Breast epithelium (tissue), 4 donors: ENCODE data around the gene RASAL1. TPM values are rescaled to one million over a fixed set of nuclear protein-coding genes. Genes with fewer than 3 reads are reported as not detected.
"Not testable (repeated sequence)": the region's sequence is repeated elsewhere in the genome, so short reads cannot be mapped to it uniquely, and the experiment has no call there.

Experiments
- DNase-seq, 2 donors: peaks; one replicate each; pipeline ENCODE4 v3.0.0-alpha.2; 2019; ENCODE audit warnings: low spot score in 2 of 2
- H3K27ac ChIP-seq, 2 donors: fragments of 200-600 bp; sonication (generic) in 1 of 2; one replicate each; pipeline ENCODE4 v1.5.1; 2016 to 2019; ENCODE audit warnings: mild to moderate bottlenecking in 1 of 2
- H3K27me3 ChIP-seq, 2 donors: fragments of 200-600 bp; sonication (generic) in 1 of 2; one replicate each; pipeline versions ENCODE4 v1.5.1 to v1.6.0; 2017 to 2019; ENCODE audit warnings: control low read depth in 1 of 2, mild to moderate bottlenecking in 1 of 2
- H3K36me3 ChIP-seq: fragments of 200-600 bp; one replicate; pipeline ENCODE4 v1.5.1; 2019
- H3K4me1 ChIP-seq, 2 donors: fragments of 200-600 bp; sonication (generic); one replicate each; pipeline ENCODE4 v1.5.1; 2016 to 2019; ENCODE audit warnings: control low read depth in 1 of 2
- H3K4me3 ChIP-seq, 3 donors: fragments of 200-600 bp; sonication (generic); 1 replicate in 2 of 3; 2 replicates in 1 of 3; pipeline ENCODE4 v1.5.1; 2016 to 2019; ENCODE audit warnings: mild to moderate bottlenecking in 3 of 3, moderate library complexity in 2 of 3
- H3K9me3 ChIP-seq, 2 donors: fragments of 200-600 bp; sonication (generic) in 1 of 2; one replicate each; pipeline ENCODE4 v1.5.1; 2016 to 2019; ENCODE audit warnings: control low read depth in 1 of 2
- CTCF ChIP-seq, 3 donors: fragments of 450-650 bp; IDR thresholded peaks; one replicate each; pipeline ENCODE4 v1.5.1; 2016 to 2017; ENCODE audit warnings: antibody characterized with exemption in 3 of 3, mild to moderate bottlenecking in 3 of 3, moderate library complexity in 3 of 3
- POLR2A ChIP-seq: fragments of 450-650 bp; IDR thresholded peaks from one replicate; pipeline ENCODE4 v1.6.1; 2016; ENCODE audit warnings: antibody characterized with exemption, mild to moderate bottlenecking, moderate library complexity
- POLR2AphosphoS5 ChIP-seq, 3 donors: sonication (generic); formaldehyde crosslinking; IDR thresholded peaks; one replicate each; pipeline ENCODE4 v1.6.1; 2017; ENCODE audit warnings: antibody characterized with exemption in 3 of 3
- intact Hi-C: fragments of 100-400 bp; cut with DNase I; formaldehyde crosslinking; loops from one replicate; pipeline ENCODE4 v1.15.1; 2023; ENCODE audit warnings: low total_unique reads
- total RNA-seq, 3 donors: library from RNA; depleted of rRNA; stranded (reverse); fragments of >200 nt; gene quantifications; one replicate each; pipeline ENCODE4 v1.1.0, GENCODE V29; 2016

Gene RASAL1
- total RNA-seq, 3 donors from 2014 or later: 1.3 to 6.7 TPM; not detected in 1

GRCh38 chr12:113119980-113120669 is 15.4 kb downstream of the RASAL1 start:
- Histone ChIP-seq H3K27ac (no peak overlapping the region), H3K9me3 (no peaks in the 10 kb centered on the region), H3K27me3 (no peaks in the 10 kb centered on the region), H3K36me3 (no peaks in the 10 kb centered on the region), H3K4me1 (no peaks in the 10 kb centered on the region), H3K4me3 (no peak overlapping the region)
- TF ChIP-seq POLR2AphosphoS5 (IDR thresholded peaks at IDR 0.05) (no peak), POLR2A (no peak), CTCF (IDR thresholded peaks at IDR 0.05) (no peak)
- no peak for DNase-seq
- intact Hi-C loops: no loop called here

- Histone ChIP-seq H3K4me1 (no peaks in the 10 kb centered on the region), H3K27me3 (no peaks in the 10 kb centered on the region)
These were observed 17.4 kb downstream of the RASAL1 start for GRCh38 chr12:113118142-113118541.

DNA sequence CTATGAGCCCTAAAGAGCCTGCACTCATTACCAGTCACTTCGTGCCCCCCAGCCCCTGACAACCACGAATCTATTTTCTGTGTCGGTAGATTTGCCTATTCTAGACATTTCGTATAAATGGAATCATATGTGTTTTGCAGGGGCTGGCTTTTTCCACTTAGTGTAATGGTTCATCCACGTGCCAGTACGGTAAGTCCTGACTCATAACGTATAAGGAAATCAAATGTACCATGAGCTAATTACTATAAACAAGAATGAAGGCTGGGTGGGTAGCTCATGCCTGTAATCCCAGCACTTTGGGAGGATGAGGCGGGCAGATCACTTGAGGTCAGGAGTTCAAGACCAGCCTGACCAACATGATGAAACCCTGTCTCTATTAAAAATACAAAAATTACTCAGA is 17.9 kb downstream of the RASAL1 start:
- H3K27ac ChIP-seq, H3K27me3 ChIP-seq, DNase-seq, H3K9me3 ChIP-seq, H3K4me3 ChIP-seq, H3K36me3 ChIP-seq, H3K4me1 ChIP-seq, intact Hi-C loops: not testable (repeated sequence)

More at GRCh38 chr12:113118142-113118541, 17.4 kb downstream of the RASAL1 start:
- DNase-seq: no peak
- Histone ChIP-seq H3K36me3 (no peaks in the 10 kb centered on the region), H3K9me3 (no peaks in the 10 kb centered on the region), H3K4me3 (no peak overlapping the region), H3K27ac (no peak overlapping the region)
- TF ChIP-seq CTCF (IDR thresholded peaks at IDR 0.05): no peak
- TF ChIP-seq POLR2A: no peak
- no peak for TF ChIP-seq POLR2AphosphoS5 (IDR thresholded peaks at IDR 0.05)
- intact Hi-C loops: no loop called here

- Histone ChIP-seq H3K4me1 (no peaks in the 10 kb centered on the region), H3K27me3 (no peaks in the 10 kb centered on the region), H3K27ac (no peak overlapping the region), H3K4me3 (no peak overlapping the region), H3K36me3 (no peaks in the 10 kb centered on the region), H3K9me3 (no peaks in the 10 kb centered on the region)
- TF ChIP-seq POLR2AphosphoS5 (IDR thresholded peaks at IDR 0.05): no peak
- TF ChIP-seq CTCF (IDR thresholded peaks at IDR 0.05): no peak
- TF ChIP-seq POLR2A: no peak
- intact Hi-C loops: no loop called here
- DNase-seq: no peak
These were observed 18.7 kb downstream of the RASAL1 start for GRCh38 chr12:113116875-113117274.

GRCh38 chr12:113115455-113116126 is 20.0 kb downstream of the RASAL1 start:
- intact Hi-C loops: no loop called here
- H3K27me3 ChIP-seq: no peaks in the 10 kb centered on the region

More at GRCh38 chr12:113115455-113116126, 20.0 kb downstream of the RASAL1 start:
- no peaks in the 10 kb centered on the region for H3K4me1 ChIP-seq
- no peak overlapping the region for H3K4me3 ChIP-seq
- no peak for DNase-seq
- TF ChIP-seq POLR2AphosphoS5 (IDR thresholded peaks at IDR 0.05): no peak
- no peak for TF ChIP-seq POLR2A
- no peak for TF ChIP-seq CTCF (IDR thresholded peaks at IDR 0.05)
- H3K36me3 ChIP-seq: no peaks in the 10 kb centered on the region
- no peak overlapping the region for H3K27ac ChIP-seq
- no peaks in the 10 kb centered on the region for H3K9me3 ChIP-seq
